ENCODE data around the gene C1orf116.

The C1orf116 gene

GRCh38 chr1:207077470-207078377 lies 45.2 kb upstream of the C1orf116 start:
- TF ChIP-seq SIN3A (IDR thresholded peaks at IDR 0.05; ENCODE audit: borderline replicate concordance, insufficient read depth, low read length) (no peak), FOXP2 (optimal IDR thresholded peaks at IDR 0.05; ENCODE audit: borderline replicate concordance, extremely low read depth, extremely low read length, insufficient read depth) (no peak), POLR2AphosphoS5 (IDR thresholded peaks at IDR 0.05; ENCODE audit: low read depth, low read length) (no peak), REST (IDR thresholded peaks at IDR 0.05; ENCODE audit: insufficient read depth in 1 of 2, low read depth in 2 of 2, low read length in 2 of 2) (no peak), TAF1 (IDR thresholded peaks at IDR 0.05; ENCODE audit: borderline replicate concordance, insufficient read depth, low read length) (no peak)

DNA sequence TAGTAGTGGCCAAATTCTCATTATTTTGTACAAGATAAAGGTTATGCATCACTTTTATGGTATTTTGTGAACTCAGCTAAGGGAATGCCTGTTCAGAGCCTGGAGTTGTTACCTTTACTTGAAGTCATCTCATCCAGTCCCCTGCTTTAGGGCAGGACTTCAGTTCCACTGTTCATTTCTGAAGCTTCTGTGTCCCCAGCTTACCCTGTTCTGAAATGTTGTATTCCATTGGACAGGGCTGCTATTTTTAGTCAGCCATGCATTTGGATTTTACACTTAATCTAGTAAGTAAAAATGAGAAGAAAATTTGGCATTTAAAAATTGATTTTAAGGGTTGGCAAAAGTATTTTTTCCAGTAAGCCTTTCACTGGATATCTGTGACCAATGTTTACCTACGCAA lies 44.5 kb upstream of the C1orf116 start:
- TF ChIP-seq POLR2AphosphoS5 (IDR thresholded peaks at IDR 0.05; ENCODE audit: low read depth, low read length) (no peak), TAF1 (IDR thresholded peaks at IDR 0.05; ENCODE audit: borderline replicate concordance, insufficient read depth, low read length) (no peak), SIN3A (IDR thresholded peaks at IDR 0.05; ENCODE audit: borderline replicate concordance, insufficient read depth, low read length) (no peak), REST (IDR thresholded peaks at IDR 0.05; ENCODE audit: insufficient read depth in 1 of 2, low read depth in 2 of 2, low read length in 2 of 2) (no peak), FOXP2 (optimal IDR thresholded peaks at IDR 0.05; ENCODE audit: borderline replicate concordance, extremely low read depth, extremely low read length, insufficient read depth) (no peak)

DNA sequence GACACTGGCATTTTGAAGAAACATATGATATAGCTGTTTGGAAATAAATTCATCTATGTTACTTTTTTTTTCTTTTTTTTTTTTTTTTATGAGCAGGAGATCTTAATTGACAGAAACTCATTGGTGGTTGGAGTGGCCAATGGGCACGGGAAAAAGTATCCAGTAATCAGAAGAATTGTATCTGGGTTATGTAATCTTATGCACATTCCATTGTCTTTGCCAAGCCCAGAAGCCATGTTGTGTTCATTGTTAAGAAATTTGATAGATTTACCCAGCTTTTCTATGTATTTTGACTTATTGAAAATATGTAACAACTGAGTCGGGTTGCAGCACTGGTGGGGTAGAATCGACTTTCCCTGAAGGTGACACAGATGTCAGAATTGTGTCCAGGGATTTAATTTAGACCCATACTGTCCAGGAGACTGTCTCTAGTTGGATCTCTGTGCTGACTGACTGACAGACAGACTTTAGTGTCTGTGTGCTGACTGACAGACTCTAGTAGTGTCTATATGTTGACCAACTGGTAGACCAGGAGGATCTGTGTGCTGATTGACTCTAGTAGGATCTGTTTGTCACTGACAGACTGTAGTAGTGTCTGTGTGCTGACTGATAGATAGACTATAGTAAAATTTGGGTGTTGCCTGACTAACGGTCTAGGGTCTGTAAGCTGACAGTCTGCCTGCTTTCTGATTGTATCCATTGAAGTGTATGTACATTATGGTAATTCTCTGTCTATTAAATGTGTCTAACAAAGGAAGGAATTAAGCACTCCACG lies 43.8 kb upstream of the C1orf116 start:
- TF ChIP-seq SIN3A (IDR thresholded peaks at IDR 0.05; ENCODE audit: borderline replicate concordance, insufficient read depth, low read length) (no peak), REST (IDR thresholded peaks at IDR 0.05; ENCODE audit: insufficient read depth in 1 of 2, low read depth in 2 of 2, low read length in 2 of 2) (no peak), POLR2AphosphoS5 (IDR thresholded peaks at IDR 0.05; ENCODE audit: low read depth, low read length) (no peak), TAF1 (IDR thresholded peaks at IDR 0.05; ENCODE audit: borderline replicate concordance, insufficient read depth, low read length) (no peak), FOXP2 (optimal IDR thresholded peaks at IDR 0.05; ENCODE audit: borderline replicate concordance, extremely low read depth, extremely low read length, insufficient read depth) (no peak)

DNA sequence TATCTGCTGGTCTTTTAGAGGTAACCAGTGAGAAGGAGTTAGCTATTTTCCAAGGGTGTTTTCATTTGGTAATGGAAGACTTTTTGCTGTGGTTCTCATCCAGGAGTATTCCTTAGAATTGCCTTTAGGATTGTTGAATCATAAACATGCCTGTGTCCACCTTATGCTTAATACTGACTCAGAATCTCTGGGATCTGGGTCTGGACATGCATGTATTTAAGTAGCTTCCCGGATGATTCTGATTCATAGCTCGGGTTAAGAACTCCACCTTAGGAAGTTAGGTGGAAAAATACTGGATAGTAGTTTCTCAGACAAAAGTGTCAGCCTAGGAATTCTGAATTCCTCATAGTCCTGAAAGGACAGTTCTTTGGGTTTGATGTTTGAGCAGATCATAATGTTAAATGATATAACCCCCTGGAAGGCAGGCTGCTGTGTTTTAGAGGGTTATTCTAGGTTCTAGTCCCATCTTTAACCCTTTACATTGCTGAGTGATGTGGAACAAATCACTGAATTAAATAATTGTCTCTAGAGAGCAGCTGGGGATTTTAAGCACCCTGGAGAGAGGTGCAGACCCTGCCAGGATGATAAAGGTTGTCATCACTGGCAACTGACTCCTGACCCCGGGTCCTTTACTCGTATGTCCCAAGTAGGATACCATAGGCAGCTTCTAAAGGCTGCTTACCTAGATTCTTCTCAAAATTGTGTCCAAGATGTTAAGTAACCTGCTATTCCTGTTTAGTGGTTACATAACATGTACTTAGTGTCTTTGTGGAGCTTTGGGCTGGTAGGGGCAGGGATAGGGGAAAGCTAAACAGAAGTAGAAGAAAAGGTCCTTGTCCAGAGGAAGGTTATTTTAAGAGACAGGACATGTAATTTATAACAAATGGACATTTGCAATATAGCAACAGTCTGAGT lies 41.6 kb upstream of the C1orf116 start:
- TF ChIP-seq POLR2AphosphoS5 (IDR thresholded peaks at IDR 0.05; ENCODE audit: low read depth, low read length) (no peak), REST (IDR thresholded peaks at IDR 0.05; ENCODE audit: insufficient read depth in 1 of 2, low read depth in 2 of 2, low read length in 2 of 2) (peak in 1 of 2 experiments; percentile 81; a peak in 2 of 4 replicates)

Measured in PFSK-1 (cell line).